Measurements from ENCODE around the gene PUM2.

The PUM2 gene

DNA sequence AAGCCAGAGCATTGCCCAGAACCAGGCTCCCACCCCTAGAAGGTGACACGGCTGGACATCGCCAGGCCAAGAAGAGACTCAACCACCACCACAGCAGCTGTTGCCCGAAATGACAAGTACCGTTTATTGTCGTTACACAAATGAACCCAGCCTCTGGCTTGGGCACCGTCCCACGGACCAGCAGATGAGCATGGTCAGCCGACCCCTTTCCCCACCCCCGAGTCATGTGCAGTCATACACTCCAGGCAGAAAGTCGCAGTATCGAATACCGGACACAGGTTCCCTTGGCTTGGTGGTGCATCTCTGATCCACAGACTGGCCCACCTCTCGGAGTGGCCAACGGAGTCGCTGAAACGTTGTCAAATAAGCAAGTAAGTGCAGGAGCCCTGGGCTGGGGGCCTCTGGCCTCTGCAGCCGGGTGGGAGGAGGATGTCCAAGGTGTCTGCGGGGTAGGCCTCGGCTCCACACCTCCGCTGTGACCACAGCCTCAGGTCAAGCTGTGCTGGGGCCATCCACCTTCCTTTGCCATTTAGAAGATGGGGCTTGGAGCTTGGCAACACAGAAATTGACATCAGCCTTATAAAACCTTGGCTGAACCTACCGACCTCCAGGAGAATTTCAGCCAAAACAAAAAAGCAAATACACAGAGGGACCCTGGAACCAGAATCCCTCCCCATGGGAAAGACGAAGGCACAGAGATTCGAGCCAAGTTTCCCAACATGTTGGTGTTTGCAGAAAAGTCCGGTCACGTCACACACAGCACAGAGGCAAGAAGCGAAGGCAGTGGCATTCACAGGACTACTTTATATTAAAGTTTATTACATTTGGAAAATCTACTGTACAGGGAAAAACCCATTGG lies 149.7 kb downstream of the PUM2 start:
- no peak for DNase-seq (ENCODE audit: low spot score)

DNA sequence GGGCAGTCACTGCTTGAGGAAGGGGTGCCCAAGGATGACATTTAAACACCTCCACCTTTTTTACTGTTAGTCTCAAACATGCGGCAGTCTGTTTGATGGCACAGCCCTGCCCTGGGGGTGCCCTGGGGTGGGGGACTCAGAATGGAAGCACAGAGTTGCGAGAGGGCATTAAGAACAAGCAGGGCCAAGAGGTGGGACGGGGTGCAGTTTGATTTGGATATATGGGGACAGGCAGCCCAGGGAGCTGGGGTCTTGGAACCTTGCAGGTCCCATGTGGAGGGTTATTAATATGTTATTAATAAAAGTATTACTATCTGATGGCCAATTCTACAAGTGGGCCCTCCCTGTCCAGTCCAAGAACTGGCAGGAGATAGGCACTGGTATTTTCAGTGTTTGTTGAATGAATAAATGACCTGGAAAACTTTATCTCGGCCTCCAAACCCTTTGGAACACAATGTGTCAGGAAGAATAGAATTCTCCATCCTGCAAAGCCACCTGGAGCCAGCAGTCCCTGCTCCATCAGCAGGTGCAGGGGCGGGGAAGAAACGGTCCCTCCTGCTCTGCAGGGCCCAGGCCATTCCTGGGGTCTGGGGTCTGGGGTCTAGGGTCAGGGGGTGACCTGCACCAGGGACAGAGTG lies 150.9 kb downstream of the PUM2 start:
- no peak for DNase-seq (ENCODE audit: low spot score)

DNA sequence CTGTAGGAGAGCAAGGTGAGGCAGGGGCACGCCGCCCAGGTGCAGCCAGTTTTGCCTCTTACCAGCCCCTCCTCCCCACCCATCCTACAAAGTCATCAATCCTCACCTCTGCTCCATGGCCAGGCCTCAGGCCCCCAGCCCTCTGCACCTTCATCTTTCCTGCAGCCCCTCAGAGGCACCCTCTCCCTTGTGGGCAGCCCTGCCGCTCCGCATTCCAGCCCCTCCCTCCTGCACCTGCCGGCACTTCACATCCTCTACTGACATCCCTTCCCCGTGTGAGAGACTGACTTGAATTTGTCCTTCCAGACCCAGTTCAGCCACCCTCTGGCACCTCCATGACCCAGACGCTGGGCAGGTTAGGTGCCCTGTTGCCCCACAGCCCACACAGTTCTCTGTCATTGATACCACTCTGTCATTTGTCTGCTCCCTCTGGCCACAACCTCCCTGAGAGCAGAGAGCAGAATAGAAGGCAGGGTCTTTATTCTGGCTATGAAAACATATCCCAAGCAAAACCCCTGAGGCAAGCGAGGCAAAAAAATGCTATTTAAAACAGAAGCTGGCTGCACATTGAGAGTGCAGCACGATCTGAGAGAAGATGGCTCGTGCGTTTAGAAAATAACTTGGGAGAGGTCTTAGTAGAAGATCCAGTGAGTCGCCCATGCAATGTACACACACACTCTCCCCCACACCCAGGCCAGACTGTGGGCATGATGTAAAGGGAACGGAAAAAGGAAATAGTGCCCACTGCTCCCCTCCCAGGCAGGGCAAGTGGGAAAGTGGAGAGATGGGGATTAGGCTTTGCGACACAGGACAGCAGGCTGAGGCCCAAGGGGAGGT lies 151.6 kb downstream of the PUM2 start:
- DNase-seq (ENCODE audit: low spot score), result no peak

All from D341Med (cell line).